ENCODE measurements around the gene MIPEP.
"Not testable (repeated sequence)": the region's sequence is repeated elsewhere in the genome, so short reads cannot be mapped to it uniquely, and the experiment has no call there.

MIPEP gene

DNA sequence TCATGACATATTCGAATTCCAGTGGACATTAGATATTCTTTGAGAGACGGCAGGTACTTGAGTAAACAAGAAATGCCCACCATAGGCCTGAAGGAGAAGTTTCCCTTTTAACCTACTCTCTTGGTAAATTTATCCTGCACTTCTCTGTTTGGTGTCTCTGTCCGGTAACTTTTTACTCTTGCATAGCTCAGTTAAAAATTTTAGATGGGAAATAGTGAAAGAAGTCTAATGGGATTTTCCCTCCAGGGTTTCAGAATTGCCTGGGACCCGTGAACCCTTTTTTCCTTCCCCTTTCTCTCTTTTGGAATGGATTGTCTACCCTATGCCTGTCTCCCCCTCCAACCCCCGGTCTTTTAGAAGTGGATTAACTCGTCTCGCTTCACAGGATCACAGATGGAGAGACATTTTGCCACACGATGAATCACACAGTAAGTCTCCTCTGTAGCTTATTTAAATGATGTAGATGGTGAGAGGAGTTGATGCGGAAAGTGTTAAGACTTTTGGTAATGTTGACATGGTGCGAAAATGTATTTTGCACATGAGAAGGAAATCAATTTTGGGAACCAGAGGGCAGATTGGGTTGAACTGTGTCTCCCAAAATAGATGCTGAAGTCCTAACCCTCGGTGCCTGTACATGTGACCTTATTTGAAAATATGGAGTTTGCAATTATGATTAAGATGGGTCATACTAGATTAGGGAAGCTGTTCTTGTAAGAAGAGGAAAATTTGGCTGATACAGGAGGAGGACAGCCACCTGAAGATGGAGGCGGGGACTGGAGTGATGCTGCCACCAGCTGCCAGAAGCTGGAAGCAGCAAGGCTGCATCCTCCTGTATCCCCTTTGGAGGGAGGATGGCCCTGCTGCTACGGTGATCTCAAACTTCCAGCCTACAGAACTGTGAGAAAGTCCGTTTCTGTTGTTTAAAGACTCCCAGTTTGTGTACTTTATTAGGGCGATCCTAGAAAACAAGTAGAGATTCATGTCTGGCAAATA, 711 bp upstream of the MIPEP start:
- no peak for DNase-seq (ENCODE audit: low read depth in 2 of 2)

DNA sequence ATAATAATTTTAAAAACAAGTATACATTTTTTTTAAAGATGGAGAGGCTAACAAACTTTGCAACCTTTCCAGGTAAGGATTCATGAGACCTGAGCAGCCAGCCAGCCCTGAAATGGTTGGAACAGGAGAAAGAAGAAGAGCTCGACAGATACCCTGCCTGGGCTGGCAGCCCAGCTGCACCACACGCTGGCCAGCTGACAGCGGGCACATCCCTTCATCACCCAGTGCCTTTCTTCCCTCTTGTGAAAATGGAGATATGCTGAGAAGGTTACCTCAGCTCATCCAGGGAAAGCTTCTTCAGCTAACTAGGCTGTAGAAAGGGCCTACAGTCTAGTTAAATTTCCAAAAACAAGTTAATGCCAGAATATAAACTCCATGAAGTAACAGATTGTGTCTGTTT, 4.8 kb downstream of the MIPEP start:
- not testable (repeated sequence) for DNase-seq (ENCODE audit: low read depth in 2 of 2)

DNA sequence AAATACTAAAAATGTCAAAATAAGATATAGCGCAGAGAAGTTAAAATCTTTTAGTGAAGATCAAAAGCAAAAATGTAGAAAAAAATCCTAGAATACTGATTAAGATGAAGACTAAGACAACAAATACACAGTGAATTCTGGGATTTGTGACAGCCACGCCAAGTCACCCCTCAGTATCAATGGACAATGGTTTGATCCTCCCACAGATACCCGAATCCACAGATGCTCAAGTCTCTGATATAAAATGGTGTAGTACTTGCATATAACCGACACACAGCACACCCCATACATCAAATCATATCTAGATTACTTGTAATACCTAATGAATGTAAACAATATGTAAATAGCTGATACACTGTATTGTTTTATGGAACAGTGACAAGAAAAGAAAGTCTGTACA, 5.9 kb downstream of the MIPEP start:
- no peak for DNase-seq (ENCODE audit: low read depth in 2 of 2)

DNA sequence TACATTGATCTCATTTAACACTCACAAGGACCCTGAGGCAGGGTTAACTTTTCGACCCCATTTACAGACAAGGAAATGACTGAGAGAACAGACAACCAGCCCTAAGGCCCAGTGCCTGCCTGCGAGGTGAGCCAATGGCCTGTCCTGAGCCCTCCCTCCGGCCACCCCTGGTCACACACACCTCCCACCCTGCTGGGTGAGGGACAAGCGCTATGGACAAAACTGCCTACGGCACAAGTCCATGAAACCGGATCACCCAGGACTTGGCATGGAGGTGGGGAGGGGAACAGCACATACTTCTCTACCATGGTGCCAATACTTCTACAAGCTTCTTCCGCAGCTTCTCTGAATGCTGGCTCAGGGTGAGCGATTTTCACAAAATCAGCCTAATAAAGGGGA, 7.8 kb downstream of the MIPEP start:
- not testable (repeated sequence) for DNase-seq (ENCODE audit: low read depth in 2 of 2)

DNA sequence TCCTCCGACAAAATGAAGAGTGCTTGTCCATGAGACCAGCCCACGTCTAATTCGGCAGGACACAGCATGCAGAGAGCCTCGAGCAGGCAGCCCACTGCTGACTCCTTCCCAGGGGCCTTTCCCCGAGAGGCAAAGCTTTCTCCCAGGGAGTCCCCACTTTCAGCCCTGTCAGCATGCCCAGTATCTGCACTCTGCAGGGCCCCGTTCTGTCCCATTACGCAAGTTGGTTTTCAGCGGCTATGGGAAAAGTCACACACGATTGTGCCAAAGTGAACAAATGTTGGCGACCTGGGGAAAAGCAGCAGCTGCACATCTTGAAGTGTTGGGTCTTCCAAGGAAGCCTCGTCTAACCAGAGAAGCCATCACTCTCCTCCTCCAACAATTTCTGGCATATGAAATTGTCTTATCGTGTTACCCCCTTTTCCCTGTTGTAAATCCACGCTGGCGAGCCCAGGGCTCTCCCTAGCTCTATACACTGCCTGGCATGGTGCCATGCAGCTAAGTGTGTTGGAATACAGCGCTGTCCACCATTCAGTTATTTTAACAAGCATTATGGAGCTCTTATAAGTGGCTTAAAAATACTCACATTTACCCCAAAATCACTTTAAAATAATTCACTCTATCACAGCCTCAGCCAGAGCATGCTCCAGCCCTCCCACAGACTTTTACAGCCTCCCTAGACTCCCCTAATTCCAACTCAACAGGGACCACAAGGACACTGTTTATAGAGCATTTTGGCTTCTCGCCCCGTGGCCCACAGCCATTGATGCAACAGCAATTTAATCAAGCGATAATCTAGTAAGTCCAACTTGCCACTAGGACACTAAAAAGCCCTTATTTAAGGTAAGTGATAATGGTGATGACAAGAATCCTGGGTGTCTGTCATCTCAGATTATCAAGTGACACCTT, 8.5 kb downstream of the MIPEP start:
- DNase-seq (ENCODE audit: low read depth in 2 of 2): not testable (repeated sequence)

DNA sequence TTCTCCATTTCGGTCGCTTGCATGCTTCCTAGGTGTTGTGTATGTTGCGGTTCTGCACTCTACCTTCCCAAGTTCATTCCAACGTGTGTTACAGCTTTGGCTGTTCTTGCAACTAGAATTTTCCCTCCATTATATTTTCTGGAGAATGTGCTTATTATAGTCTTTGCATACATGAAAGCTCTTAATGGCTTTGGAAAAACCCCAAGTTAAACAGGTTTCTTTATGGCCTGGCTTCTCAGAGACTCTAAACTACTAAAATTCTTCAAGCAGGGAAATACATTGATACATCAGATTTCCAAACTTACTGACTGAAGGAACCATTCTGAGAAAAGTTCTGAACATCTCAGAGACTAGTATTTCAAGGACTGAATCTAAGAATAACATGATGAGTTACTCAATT, 11.9 kb downstream of the MIPEP start:
- DNase-seq (ENCODE audit: low read depth in 2 of 2): no peak

DNA sequence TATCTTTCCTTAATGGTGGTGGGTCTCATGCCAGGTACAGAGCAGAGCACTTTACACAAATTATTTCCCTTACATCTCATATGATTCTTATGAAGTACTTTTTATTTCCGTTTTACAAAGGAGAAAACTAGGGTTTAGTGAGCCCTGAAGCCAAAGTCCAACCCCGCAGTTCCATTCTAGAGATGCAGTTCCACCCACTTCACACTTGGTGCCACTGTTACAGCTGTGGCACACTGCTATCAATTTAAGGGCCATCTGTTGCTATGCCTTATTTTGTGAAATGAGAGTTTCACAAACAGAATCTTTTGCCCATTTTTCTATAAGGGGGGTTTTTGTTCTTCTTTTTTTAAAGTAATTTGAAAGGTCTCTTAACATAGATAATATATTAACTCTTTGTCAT, 12.9 kb downstream of the MIPEP start:
- no peak for DNase-seq (ENCODE audit: low read depth in 2 of 2)

DNA sequence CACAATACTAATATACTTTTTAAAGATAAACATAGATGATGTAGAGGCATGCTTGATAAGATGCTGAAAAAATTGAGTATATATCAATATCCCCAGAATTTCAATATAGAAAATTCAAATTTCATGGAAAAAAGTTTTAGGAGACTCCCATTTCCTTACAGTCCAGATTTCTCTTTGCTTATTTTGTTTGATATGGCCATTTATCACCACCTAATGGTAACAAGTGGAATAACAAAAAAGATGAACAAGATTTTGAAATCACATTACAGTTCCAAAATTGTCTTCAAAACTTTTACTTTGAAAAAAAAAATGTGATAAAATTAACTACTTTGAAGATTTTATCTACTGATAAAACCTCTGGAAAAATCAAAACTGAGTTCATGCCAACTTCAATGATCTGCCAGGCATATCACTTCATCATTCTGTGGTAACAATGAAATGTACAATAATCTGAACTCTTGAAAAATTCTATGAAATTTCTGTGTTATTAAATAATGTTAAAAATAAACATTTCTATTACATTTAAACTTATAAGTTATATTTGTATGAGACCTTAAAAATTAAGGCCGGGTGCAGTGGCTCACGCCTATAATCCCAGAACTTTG, 17.5 kb downstream of the MIPEP start:
- DNase-seq (ENCODE audit: low read depth in 2 of 2): no peak

DNA sequence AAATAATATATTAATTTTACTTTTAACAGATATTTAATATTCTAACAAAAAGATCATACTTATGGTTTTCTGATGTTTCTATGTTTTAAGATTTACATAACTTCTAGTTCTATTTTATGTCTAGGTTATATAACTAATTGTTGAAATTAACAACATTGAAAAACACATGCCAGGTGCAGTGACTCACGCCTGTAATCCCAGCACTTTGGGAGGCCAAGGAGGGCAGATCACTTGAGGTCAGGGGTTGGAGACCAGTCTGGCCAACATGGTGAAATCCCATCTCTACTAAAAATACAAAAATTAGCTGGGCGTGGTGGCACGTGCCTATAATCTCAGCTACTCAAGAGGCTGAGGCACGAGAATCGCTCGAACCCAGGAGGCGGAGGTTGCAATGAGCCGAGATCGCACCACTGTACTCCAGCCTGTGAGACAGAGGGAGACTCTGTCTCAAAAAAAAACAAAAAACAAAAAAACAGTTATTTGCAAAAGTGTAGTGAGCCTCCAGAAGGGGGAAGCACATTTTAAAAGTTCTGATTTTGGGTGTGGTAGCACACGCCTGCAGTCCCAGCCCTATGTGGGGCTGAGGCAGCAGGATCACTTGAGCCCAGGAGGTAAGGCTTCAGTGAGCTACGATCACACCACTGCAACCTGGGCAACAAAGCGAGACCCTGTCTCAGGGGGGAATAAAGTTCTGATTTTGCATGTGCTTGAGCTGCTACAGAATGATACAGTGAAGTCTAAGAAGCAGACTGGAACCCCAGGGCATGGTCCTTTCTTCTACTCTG, 18.7 kb downstream of the MIPEP start:
- DNase-seq (ENCODE audit: low read depth in 2 of 2): no peak

DNA sequence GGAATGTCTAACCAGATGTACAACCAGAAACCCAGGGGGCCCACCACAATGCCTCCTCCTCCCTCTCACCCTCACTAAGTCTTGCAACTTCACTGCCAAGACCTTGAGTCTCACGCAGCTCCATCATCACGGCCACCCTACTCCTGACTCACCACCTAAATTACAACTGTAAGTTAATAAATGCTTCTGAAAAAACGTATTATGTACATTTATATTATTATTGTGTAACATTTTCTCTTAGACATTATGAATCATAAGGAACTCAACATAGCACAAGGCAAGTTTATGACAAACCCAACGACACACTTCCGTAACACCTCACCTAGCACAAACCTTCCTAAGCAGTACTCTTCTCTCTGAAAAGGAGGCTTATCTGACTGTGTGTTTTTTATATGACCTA, 20.7 kb downstream of the MIPEP start:
- no peak for DNase-seq (ENCODE audit: low read depth in 2 of 2)

DNA sequence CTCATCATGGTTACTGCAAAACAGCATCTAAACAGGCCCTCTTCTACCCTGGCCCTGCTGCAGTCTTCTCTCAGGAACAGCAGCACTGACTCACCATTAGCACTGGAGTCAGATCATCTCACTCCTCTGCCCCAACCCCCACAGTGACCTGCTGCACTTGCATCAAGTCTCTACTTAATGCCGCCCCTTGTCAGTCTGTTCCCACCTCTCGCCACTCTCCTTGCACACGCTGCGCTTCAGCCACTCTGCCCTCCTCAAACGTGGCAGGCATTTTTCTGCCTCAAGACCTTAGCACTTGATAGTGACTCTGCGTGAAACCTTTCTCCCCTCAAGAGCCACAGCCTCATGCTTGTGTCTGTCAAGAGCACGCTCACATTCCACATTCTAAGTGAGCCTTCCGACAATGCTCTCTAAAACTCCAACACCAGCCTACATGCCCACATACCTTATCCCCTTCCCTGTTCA, 22.1 kb downstream of the MIPEP start:
- no peak for DNase-seq (ENCODE audit: low read depth in 2 of 2)

DNA sequence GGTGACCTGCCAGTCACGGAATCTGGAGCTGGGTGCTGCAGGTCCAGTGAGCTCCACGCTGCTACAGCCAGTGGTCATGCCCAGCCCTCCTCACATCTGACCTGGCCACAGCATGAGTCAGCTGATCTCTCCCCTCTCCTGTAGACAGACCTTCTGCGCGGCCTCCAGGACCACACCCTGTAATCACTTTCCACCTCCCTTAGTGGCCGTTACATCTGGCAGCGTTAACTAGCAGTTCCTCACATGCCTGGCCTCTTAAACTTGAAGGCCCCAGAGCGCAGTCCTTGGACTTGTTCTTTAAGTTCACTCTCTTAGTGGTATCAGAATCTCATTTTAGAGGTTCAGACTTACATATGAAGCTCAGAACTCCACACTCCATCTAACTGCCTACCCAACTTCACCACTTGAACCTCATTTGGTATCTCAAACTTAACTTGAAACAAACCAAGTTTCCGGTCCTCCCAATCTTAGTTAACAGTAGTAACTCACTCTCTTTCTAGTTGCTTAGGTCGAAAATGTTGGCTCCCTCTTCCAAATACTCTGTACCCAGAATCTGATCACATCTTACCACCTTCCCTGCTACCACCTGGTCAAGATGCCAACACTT, 22.7 kb downstream of the MIPEP start:
- no peak for DNase-seq (ENCODE audit: low read depth in 2 of 2)

DNA sequence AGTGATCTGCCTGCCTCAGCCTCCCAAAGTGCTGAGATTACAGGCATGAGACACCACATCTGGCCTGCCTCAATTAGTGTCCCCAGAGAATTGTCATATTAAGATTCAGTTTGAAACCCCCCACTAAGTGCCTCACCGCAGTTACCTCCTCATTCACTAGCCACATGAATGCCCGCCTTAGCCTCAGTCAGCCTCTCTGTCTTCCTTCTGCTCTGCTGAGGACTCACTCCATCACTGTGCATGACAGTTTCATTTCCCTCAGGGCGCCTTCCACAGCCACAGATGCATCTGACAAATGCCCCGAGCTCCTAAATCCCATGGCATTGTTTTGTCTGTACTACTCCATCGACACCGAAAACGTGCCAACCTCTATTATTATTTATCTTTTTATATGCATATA, 23.3 kb downstream of the MIPEP start:
- no peak for DNase-seq (ENCODE audit: low read depth in 2 of 2)

DNA sequence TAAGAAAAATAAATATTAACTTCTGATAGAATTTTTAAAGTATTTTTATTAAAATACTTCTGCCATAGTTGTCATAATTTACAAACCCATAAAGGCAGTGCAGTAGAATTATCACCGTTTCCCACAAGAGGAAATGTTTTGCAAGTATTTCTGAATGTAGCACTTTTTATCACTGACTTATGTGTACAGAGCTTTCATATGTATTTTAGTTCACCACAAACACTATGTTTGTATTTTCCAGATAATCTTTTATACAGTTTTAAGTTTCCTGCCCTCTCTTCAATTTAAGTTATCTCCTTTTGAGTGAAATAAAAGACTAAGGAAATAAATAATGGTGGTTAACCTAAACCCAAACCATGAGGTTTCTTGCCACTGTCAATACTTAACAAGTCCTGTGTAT, 24.2 kb downstream of the MIPEP start:
- DNase-seq (ENCODE audit: low read depth in 2 of 2): no peak

DNA sequence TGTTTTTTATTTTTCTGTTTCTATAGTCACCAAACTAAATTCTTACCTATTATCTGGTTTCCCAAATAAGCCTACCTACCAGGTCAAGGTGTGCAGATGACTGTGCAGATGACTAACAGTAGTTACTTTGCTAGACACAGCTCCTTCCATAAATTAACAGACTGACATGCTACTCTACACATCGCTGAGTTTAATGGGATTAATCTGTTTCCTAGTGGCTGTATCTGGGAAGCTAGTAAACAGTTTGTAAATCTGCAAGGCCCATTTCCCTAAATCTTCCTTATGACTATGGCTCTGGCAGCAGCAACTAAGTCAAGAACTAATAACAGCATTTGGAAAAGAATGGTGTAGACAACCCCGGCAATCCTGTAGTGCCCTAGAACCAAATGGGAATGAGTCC, 27.9 kb downstream of the MIPEP start:
- DNase-seq (ENCODE audit: low read depth in 2 of 2): no peak

DNA sequence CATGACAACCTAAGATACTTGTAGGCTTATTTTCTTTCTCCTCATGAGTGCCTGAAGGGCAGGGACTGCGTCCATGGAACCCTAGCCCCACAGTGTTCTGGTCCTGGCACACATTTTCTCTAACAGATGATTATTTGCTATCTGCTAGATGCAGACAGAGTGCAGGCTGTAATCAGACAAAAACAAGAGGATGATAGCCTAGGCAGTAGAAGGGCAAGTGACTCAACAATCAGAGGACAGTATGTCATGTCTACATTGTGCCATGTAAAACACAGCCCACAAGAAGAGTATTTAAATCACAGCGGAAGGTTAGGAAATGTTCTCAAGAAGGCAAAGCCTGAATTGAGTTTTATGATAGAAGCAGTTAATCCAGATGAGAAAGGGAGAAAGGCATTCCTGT, 29.3 kb downstream of the MIPEP start:
- DNase-seq (ENCODE audit: low read depth in 2 of 2): no peak

DNA sequence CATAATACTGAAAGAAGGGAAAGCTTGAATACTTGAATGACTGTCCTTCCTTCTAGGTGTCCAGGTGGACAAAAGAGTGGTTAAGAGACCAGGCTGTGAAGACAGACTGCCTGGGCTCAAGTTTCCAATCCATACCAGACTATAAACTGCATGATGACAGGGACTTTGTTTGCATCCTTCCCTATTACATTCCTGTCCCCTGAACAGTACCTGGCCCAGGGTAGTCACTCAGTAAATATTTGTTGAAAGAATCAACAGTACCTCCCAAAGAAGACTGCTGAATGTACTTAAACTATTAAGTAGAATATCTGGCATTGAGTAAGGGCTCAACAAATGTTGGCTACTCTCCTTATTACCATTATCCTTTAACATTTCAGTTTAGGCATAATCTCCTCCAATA, 29.7 kb downstream of the MIPEP start:
- no peak for DNase-seq (ENCODE audit: low read depth in 2 of 2)

DNA sequence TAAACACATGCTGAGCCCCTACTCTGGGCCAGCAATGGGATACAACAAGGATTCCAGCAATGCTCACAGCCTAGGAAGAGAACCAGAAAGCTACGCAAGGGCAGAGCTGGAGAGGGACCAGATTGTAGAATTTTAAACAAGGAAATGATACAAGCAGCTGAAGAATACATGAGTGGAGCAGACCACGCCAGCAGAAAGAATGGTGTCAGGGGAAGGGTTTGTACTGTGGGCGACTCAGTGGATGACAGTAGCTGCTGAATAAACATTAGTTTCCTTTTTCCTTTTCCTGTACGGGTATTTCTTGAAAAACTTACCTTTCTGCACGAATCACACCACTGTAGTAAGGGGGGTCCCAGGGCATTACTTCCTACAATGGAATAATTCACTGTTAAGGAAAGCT, 30.7 kb downstream of the MIPEP start:
- DNase-seq (ENCODE audit: low read depth in 2 of 2): no peak

DNA sequence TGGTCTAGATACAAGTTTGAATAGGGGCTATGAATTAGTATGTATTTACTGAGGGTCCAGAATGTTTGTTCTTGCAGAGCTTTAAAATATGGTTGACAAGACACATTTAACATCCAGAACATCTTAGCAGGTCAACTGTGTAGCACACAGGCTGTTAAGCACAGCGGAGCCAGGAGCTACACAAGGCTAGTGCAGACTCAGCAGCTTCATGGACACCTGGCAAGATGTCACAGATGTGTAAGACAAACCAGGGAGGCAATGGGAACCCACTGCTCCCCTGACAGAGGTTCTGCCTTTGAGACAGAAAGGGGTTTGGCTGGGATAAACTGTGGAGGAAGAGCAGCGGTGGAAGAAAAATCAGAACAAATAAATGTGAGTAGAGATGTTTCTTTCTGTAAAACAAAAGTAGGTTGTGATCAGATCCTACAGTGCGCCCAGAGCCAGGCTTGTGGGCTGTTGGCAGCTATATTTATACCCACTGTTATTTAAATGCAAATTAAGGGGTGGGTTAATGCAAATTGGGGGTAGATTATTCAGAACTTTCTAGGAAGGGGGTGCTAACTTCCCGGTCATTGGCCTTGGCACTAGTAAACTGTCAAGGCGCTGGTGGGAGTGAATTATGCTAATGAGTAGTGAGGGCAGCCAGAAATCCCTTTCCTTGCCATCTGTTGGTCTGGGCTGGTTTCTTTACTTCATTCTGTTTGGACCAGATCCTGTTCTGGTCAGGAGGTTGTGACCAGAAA, 33.0 kb downstream of the MIPEP start:
- DNase-seq (ENCODE audit: low read depth in 2 of 2): no peak

DNA sequence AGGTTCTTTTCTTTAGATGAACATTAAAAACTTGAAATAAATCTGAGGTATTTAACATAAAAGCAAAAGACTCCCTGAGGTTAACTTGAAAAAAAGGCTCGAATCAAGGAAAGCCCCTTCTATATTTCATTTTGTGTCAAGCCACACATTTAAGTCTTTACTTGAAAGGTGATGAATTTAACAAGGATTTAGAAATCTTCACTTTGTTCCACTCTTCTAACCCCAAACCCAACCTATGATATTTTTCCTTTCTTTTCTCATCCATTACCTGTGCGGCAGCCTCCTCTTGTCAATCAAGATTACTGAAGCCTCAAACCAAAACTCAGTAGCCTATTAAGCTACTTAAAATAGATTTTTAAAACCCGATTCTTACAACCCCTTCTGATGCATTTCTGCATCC, 33.8 kb downstream of the MIPEP start:
- no peak for DNase-seq (ENCODE audit: low read depth in 2 of 2)
